ENCODE measurements around the gene SORBS2.
"Not testable (repeated sequence)": the region's sequence is repeated elsewhere in the genome, so short reads cannot be mapped to it uniquely, and the experiment has no call there.

SORBS2 gene

GRCh38 chr4:185721190-185722028 lies 90.6 kb downstream of the SORBS2 start:
- DNase-seq (ENCODE audit: low read depth): no peak
- H3K4me3 ChIP-seq (ENCODE audit: low read length): no peak overlapping the region
- TF ChIP-seq, protein P1, sequence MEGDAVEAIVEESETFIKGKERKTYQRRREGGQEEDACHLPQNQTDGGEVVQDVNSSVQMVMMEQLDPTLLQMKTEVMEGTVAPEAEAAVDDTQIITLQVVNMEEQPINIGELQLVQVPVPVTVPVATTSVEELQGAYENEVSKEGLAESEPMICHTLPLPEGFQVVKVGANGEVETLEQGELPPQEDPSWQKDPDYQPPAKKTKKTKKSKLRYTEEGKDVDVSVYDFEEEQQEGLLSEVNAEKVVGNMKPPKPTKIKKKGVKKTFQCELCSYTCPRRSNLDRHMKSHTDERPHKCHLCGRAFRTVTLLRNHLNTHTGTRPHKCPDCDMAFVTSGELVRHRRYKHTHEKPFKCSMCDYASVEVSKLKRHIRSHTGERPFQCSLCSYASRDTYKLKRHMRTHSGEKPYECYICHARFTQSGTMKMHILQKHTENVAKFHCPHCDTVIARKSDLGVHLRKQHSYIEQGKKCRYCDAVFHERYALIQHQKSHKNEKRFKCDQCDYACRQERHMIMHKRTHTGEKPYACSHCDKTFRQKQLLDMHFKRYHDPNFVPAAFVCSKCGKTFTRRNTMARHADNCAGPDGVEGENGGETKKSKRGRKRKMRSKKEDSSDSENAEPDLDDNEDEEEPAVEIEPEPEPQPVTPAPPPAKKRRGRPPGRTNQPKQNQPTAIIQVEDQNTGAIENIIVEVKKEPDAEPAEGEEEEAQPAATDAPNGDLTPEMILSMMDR (IDR thresholded peaks at IDR 0.05; ENCODE audit: insufficient read depth, low read depth, low read length, missing control alignments): no peak

- no peak overlapping the region for H3K4me3 ChIP-seq (ENCODE audit: low read length)
- TF ChIP-seq, protein P1 (IDR thresholded peaks at IDR 0.05; ENCODE audit: insufficient read depth, low read depth, low read length, missing control alignments): no peak
- DNase-seq (ENCODE audit: low read depth): no peak
Measured at GRCh38 chr4:185719500-185719858, 92.5 kb downstream of the SORBS2 start.

DNA sequence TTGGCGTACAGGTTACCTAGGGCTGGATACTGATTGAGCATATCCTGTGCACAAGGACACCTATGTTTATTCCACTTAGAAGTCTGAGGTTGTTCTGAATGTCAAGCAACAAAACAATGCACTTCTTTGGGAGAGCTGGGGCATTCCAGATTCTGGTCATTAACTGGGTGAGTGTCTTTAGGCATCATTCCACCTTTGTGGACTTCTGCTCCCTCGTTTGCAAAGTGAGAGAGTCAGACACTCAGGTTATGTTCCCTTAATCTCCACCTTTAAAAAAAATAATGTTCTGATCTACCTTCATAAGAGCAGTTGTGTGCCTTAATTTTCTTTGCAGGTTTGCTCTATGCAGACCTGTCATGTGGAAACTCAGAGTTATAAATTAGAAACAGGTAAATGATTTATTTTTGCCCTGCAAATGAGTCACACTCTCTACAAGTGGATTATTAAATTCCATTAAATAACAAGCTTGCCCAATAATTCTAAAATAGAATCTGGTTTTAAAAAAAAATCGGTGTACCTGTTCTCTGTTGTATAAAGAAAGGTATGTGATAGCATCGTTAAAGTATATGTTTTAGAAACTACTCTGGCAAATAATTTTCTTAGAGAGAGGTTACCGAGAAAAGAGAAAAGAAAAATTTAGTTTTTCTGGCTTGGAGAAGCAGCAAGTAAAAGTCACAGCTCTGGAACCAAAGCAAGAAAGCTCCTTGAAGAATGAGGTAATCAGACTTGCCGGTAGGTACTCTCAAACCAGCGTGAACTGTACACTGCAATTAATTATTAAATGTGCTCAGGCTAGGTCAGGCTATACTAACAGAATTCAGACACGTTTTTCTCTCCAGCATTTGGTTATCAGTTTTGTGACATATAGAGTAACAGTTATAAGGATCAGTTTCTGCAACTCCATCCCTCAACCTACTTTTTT lies 93.2 kb downstream of the SORBS2 start:
- TF ChIP-seq, protein P1 (IDR thresholded peaks at IDR 0.05; ENCODE audit: insufficient read depth, low read depth, low read length, missing control alignments): no peak
- no peak overlapping the region for H3K4me3 ChIP-seq (ENCODE audit: low read length)
- DNase-seq (ENCODE audit: low read depth): no peak

- DNase-seq (ENCODE audit: low read depth): no peak
- H3K4me3 ChIP-seq (ENCODE audit: low read length): no peak overlapping the region
- TF ChIP-seq, protein P1 (IDR thresholded peaks at IDR 0.05; ENCODE audit: insufficient read depth, low read depth, low read length, missing control alignments): no peak
Measured at GRCh38 chr4:185717377-185717741, 94.6 kb downstream of the SORBS2 start.

DNA sequence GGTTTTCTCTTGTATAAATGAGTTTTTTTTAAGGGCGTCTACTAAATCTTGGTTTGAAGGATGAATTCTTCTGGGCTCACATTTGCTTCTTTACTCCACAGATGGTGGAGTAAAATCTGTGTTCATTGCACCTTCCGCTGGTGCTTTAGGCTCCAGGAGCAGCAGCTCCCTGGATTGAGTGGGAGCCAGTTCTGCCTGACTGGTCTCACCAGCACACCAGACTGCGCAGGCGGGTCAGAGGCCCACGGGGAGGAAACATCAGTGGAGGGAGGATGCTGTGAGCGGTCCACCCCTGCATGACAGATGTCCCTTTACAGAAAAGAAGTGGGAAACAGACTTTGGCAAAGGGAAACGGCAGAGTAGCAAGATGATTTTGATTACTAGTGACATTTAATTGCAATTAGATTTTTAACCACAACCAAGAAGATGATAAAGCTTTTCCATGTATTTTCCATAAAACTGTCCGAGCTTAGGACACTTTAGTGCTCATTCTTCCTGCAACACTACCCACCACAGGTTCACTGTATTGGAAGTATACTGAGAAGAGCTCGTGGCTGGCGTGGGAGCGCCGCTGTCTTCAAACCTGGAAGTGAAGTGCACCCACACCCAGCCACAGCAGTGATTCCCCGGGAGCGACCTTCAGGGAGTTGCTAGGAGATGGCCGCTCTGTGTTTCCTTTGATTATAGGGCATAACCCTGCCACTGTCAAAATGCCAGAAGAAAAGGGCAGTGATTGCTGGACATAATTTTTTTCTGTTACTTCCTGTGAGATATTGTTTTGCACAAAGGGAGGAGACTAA lies 95.2 kb downstream of the SORBS2 start:
- DNase-seq (ENCODE audit: low read depth): no peak
- H3K4me3 ChIP-seq (ENCODE audit: low read length): no peak overlapping the region
- TF ChIP-seq, protein P1 (IDR thresholded peaks at IDR 0.05; ENCODE audit: insufficient read depth, low read depth, low read length, missing control alignments): no peak

DNA sequence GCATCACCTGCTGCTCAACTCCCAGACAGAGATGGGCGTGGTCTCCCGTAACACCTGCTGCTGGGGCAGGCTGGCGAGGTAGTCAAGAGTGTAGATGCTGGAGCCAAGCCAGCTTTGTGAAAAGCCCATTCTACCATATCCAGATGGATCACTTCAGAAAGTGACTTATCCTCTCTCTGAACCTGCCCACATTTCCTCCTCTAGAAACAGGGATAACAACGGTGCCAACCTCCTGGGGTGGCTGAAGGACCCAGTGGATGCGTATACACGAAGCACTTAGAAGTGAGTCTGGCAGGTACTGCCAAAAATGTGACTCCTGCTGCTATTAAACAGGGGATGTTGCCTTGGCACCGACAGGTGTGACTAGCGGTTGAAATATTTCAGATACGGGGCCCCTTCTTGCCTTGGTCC lies 95.8 kb downstream of the SORBS2 start:
- no peak overlapping the region for H3K4me3 ChIP-seq (ENCODE audit: low read length)
- no peak for DNase-seq (ENCODE audit: low read depth)
- TF ChIP-seq, protein P1 (IDR thresholded peaks at IDR 0.05; ENCODE audit: insufficient read depth, low read depth, low read length, missing control alignments): no peak

- H3K4me3 ChIP-seq (ENCODE audit: low read length); DNase-seq (ENCODE audit: low read depth): not testable (repeated sequence)
Measured at GRCh38 chr4:185714524-185714923, 97.5 kb downstream of the SORBS2 start.

Measured in epithelial cell of esophagus (primary cell).